Liver (tissue), 9 donors: ENCODE results near the gene PTRHD1. TPM values are rescaled to one million over a fixed set of nuclear protein-coding genes. Genes with fewer than 3 reads are reported as not detected.

Experiments used
- DNase-seq: peaks from one replicate; pipeline ENCODE4 v3.0.0-alpha.2; 2017; ENCODE audit warnings: low spot score
- H3K27ac ChIP-seq, 2 donors: one replicate each; pipeline ENCODE4 v1.7.0; 2013; ENCODE audit warnings: inconsistent platforms in 2 of 2, low read length in 2 of 2, control low read depth in 1 of 2, low read depth in 1 of 2, mild to moderate bottlenecking in 1 of 2
- H3K27me3 ChIP-seq, 4 donors: one replicate each; pipeline versions ENCODE4 v1.6.1 to v1.7.0; 2013; ENCODE audit warnings: low read length in 3 of 4, inconsistent platforms in 1 of 4, mild to moderate bottlenecking in 1 of 4, moderate library complexity in 1 of 4; ENCODE audit not compliant: control insufficient read depth in 4 of 4, insufficient read depth in 4 of 4
- H3K36me3 ChIP-seq, 4 donors: one replicate each; pipeline versions ENCODE4 v1.6.1 to v1.7.0; 2013; ENCODE audit warnings: low read length in 3 of 4, mild to moderate bottlenecking in 3 of 4, low read depth in 1 of 4, moderate library complexity in 1 of 4; ENCODE audit not compliant: control insufficient read depth in 4 of 4, insufficient read depth in 3 of 4
- H3K4me1 ChIP-seq, 4 donors: one replicate each; pipeline versions ENCODE4 v1.6.1 to v1.7.0; 2013; ENCODE audit warnings: low read length in 3 of 4, mild to moderate bottlenecking in 3 of 4, moderate library complexity in 1 of 4; ENCODE audit not compliant: control insufficient read depth in 4 of 4, insufficient read depth in 4 of 4
- H3K4me3 ChIP-seq, 3 donors: one replicate each; pipeline versions ENCODE4 v1.6.1 to v1.7.0; 2013; ENCODE audit warnings: low read length in 3 of 3, control low read depth in 1 of 3, low read depth in 1 of 3, mild to moderate bottlenecking in 1 of 3
- H3K9ac ChIP-seq, 2 donors: one replicate each; pipeline ENCODE4 v1.7.0; 2013; ENCODE audit warnings: low read length in 2 of 2, mild to moderate bottlenecking in 2 of 2, moderate library complexity in 2 of 2, control low read depth in 1 of 2, low read depth in 1 of 2
- H3K9me3 ChIP-seq, 4 donors: one replicate each; pipeline versions ENCODE4 v1.6.1 to v1.7.0; 2013; ENCODE audit warnings: low read length in 3 of 4; ENCODE audit not compliant: control insufficient read depth in 4 of 4
- CTCF ChIP-seq: fragments of 150-350 bp; IDR thresholded peaks from 2 replicates; pipeline ENCODE4 v1.5.1; 2017; ENCODE audit warnings: improper control_type of control experiment, low read depth, low read length; ENCODE audit not compliant: missing input control
- FOXA1 ChIP-seq: IDR thresholded peaks from 2 replicates; pipeline ENCODE4 v1.6.1; 2016; ENCODE audit warnings: antibody characterized with exemption
- FOXA2 ChIP-seq: IDR thresholded peaks from 2 replicates; pipeline ENCODE4 v1.6.1; 2016; ENCODE audit warnings: antibody characterized with exemption
- GABPA ChIP-seq, 2 donors: IDR thresholded peaks in 1 of 2; conservative IDR thresholded peaks in 1 of 2; 2 replicates each; pipeline ENCODE4 v1.6.1; 2016; ENCODE audit warnings: antibody characterized with exemption in 2 of 2, mild to moderate bottlenecking in 1 of 2, moderate library complexity in 1 of 2
- HNF4A ChIP-seq, 2 donors: conservative IDR thresholded peaks; 2 replicates each; pipeline ENCODE4 v1.6.1; 2016; ENCODE audit warnings: antibody characterized with exemption in 2 of 2, mild to moderate bottlenecking in 2 of 2
- HNF4G ChIP-seq: IDR thresholded peaks from 2 replicates; pipeline ENCODE4 v1.6.1; 2016; ENCODE audit warnings: antibody characterized with exemption
- JUND ChIP-seq, 2 donors: IDR thresholded peaks; 2 replicates each; pipeline ENCODE4 v1.6.1; 2016; ENCODE audit warnings: antibody characterized with exemption in 2 of 2
- NR2F2 ChIP-seq: IDR thresholded peaks from 2 replicates; pipeline ENCODE4 v1.6.1; 2016; ENCODE audit warnings: antibody characterized with exemption
- RAD21 ChIP-seq, 2 donors: IDR thresholded peaks; 2 replicates each; pipeline ENCODE4 v1.6.1; 2016; ENCODE audit warnings: antibody characterized with exemption in 2 of 2, mild to moderate bottlenecking in 2 of 2
- REST ChIP-seq: IDR thresholded peaks from 2 replicates; pipeline ENCODE4 v1.6.1; 2016; ENCODE audit warnings: antibody characterized with exemption, mild to moderate bottlenecking
- RXRA ChIP-seq, 2 donors: IDR thresholded peaks; 2 replicates each; pipeline ENCODE4 v1.6.1; 2017 to 2018; ENCODE audit warnings: antibody characterized with exemption in 2 of 2, mild to moderate bottlenecking in 1 of 2
- TAF1 ChIP-seq: conservative IDR thresholded peaks from 2 replicates; pipeline ENCODE4 v1.6.1; 2016; ENCODE audit warnings: antibody characterized with exemption, mild to moderate bottlenecking
- WGBS: extraction: QIAGEN DNeasy Blood & Tissue Kit; methylation state at CpG from one replicate; pipeline ENCODE4 v1.1.7; 2013; 5-methylcytosine and 5-hydroxymethylcytosine counted together
- polyA plus RNA-seq, 2 donors: library from polyadenylated mRNA; stranded (reverse) in 1 of 2; unstranded in 1 of 2; fragments of 200-250 nt in 1 of 2; fragments of >200 nt in 1 of 2; fragmentation: Nextera tagmentation in 1 of 2; extraction: Ambion mirVana in 1 of 2; gene quantifications; one replicate each; pipeline versions ENCODE4 v1.2.1 to v1.2.3, GENCODE V29; 2013 to 2015
- total RNA-seq, 2 donors: library from RNA; depleted of rRNA; stranded (reverse); fragments of >200 nt; gene quantifications; one replicate each; pipeline ENCODE4 v1.2.3, GENCODE V29; 2014
- TF ChIP-seq, protein P1 (sequence below): IDR thresholded peaks from 2 replicates; pipeline ENCODE4 v1.6.1; 2016; ENCODE audit warnings: antibody characterized with exemption
- TF ChIP-seq, protein P2 (sequence below): IDR thresholded peaks from 2 replicates; pipeline ENCODE4 v1.6.1; 2016; ENCODE audit warnings: antibody characterized with exemption
- donor health status: healthy.
- donor health status: healthy.
- donor health status: healthy.
- donor health status: healthy.
- donor health status: healthy.

Gene PTRHD1
- total and polyA plus RNA-seq, 4 donors, result 9.9 to 50.9 (median 20.7) TPM

DNA sequence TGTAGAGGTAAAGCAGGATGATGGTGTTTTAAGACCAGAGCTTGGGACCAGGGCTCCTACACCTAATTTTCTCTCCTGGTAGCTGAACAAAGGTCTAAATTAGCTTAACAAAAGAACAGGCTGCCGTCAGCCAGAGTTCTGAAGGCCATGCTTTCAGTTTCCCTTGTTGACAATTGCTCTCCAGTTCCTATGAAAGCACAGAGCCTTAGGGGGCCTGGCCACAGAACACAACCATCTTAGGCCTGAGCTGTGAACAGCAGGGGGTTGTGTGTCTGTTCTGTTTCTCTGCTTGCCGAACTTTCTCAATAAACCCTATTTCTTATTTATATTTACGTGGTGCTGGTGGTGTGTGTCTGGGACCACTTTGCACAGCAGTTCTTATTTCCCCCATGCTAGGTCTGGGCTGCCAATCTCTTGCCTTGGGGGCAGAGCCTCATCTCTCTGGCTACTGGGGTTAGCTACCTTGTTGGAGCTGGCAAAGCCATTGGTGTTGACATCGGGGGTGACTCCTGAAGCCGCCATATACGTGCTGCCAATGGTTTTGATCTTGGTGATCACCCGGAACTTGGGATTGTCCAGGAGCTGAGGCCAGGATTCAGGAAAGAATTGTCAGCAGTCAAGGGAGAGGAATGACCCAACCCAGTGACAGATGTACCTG lies 29.0 kb upstream of the PTRHD1 start:
- no peaks in the 10 kb centered on the region for H3K9me3 ChIP-seq
- H3K4me3 ChIP-seq, result no peak overlapping the region
- no peak overlapping the region for H3K9ac ChIP-seq
- H3K4me1 ChIP-seq, result no peaks in the 10 kb centered on the region
- no peak overlapping the region for H3K27ac ChIP-seq
- no peaks in the 10 kb centered on the region for H3K27me3 ChIP-seq
- TF ChIP-seq NR2F2 (no peak), JUND (IDR thresholded peaks at IDR 0.05) (no peak), TAF1 (no peak), CTCF (no peak), REST (no peak), FOXA2 (no peak), HNF4A (conservative IDR thresholded peaks at IDR 0.05) (no peak)
- TF ChIP-seq, protein P1, sequence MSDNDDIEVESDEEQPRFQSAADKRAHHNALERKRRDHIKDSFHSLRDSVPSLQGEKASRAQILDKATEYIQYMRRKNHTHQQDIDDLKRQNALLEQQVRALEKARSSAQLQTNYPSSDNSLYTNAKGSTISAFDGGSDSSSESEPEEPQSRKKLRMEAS, result no peak
- no peak for DNase-seq
- peaks cover 0 to 10% (median 2%) of the 10 kb centered on the region in 4 donors for H3K36me3 ChIP-seq
- WGBS, result 92% methylated on average over 7 of the region's 7 CpGs

GRCh38 chr2:24821433-24821891 lies 28.3 kb upstream of the PTRHD1 start:
- no peak overlapping the region for H3K27ac ChIP-seq
- H3K9ac ChIP-seq, result no peak overlapping the region
- WGBS, result 90% methylated on average over 15 of the region's 15 CpGs
- H3K4me1 ChIP-seq, result no peaks in the 10 kb centered on the region
- no peak for TF ChIP-seq TAF1
- H3K36me3 ChIP-seq, result peaks cover 0 to 10% (median 2%) of the 10 kb centered on the region in 4 donors
- no peaks in the 10 kb centered on the region for H3K9me3 ChIP-seq
- H3K27me3 ChIP-seq, result no peaks in the 10 kb centered on the region
- H3K4me3 ChIP-seq, result no peak overlapping the region
- no peak for DNase-seq

DNA sequence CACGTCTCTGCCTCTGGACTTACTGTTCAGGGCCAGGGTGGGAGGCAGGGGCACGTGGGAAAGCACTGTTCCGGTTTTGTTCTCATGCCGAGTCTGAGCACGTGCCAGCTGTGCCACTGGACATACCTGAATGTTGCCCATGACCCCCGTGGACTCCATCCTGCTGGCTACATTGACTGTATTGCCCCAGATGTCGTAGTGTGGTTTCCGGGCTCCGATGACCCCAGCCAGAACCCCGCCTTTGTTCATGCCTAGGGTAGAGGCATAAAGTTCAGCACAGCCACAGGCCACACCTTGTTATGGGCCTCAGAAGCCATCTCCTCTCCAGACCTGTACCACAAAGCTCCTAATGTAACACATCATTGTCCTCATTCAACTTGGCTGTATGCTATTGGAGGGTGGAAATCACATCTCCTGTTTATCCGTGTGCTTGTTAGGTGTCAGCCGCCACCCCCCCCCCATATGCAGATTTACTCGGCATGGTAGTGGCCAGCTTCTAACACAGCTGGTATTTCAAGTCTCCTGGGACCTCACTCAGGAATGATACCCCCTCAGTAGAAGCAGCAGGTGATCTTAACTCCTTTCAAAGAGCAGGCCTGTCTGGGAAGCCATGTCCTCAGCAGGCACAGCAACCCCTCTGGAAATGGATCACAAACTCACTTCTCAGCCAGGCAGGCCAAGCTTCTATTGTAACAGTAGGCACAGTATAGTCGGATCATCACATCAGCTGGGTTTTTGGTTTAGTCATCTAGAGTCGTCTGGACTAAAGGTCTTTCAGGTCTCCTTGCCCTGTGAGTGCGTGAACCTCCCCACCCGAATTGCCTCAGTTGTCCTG lies 27.6 kb upstream of the PTRHD1 start:
- Histone ChIP-seq H3K36me3 (peaks cover 0 to 10% (median 2%) of the 10 kb centered on the region in 4 donors), H3K4me3 (no peak overlapping the region), H3K9me3 (no peaks in the 10 kb centered on the region), H3K4me1 (no peaks in the 10 kb centered on the region), H3K9ac (no peak overlapping the region), H3K27ac (no peak overlapping the region), H3K27me3 (no peaks in the 10 kb centered on the region)
- DNase-seq, result no peak
- WGBS, result 96% methylated on average over 17 of the region's 17 CpGs
- TF ChIP-seq HNF4G, result no peak
- no peak for TF ChIP-seq GABPA (IDR thresholded peaks at IDR 0.05 in 1 of 2, conservative IDR thresholded peaks at IDR 0.05 in 1 of 2)
- TF ChIP-seq TAF1, result no peak
- no peak for TF ChIP-seq RAD21 (IDR thresholded peaks at IDR 0.05)
- no peak for TF ChIP-seq RXRA (IDR thresholded peaks at IDR 0.05)
- TF ChIP-seq FOXA1, result no peak
- TF ChIP-seq, protein P2, sequence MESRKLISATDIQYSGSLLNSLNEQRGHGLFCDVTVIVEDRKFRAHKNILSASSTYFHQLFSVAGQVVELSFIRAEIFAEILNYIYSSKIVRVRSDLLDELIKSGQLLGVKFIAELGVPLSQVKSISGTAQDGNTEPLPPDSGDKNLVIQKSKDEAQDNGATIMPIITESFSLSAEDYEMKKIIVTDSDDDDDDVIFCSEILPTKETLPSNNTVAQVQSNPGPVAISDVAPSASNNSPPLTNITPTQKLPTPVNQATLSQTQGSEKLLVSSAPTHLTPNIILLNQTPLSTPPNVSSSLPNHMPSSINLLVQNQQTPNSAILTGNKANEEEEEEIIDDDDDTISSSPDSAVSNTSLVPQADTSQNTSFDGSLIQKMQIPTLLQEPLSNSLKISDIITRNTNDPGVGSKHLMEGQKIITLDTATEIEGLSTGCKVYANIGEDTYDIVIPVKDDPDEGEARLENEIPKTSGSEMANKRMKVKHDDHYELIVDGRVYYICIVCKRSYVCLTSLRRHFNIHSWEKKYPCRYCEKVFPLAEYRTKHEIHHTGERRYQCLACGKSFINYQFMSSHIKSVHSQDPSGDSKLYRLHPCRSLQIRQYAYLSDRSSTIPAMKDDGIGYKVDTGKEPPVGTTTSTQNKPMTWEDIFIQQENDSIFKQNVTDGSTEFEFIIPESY, result no peak
